Esophagus squamous epithelium (tissue), 5 donors: ENCODE measurements around the gene ZNF507. TPM values are rescaled to one million over a fixed set of nuclear protein-coding genes. Genes with fewer than 3 reads are reported as not detected.
"Not testable (repeated sequence)": the region's sequence is repeated elsewhere in the genome, so short reads cannot be mapped to it uniquely, and the experiment has no call there.

Experiments used
- DNase-seq: peaks from one replicate; lab custom pipeline; 2025; lab: John Stamatoyannopoulos, UW
- H3K27ac ChIP-seq, 4 donors: fragments of 200-600 bp; sonication (generic); one replicate each; pipeline ENCODE4 v1.5.1; 2016 to 2019; ENCODE audit warnings: mild to moderate bottlenecking in 1 of 4
- H3K27me3 ChIP-seq, 4 donors: fragments of 200-600 bp; sonication (generic); 1 replicate in 3 of 4; 2 replicates in 1 of 4; pipeline versions ENCODE4 v1.5.1 to v1.6.0; 2017 to 2021; ENCODE audit warnings: antibody characterized with exemption in 1 of 4
- H3K36me3 ChIP-seq, 3 donors: fragments of 200-600 bp; sonication (generic); one replicate each; pipeline ENCODE4 v1.5.1; 2016 to 2019
- H3K4me1 ChIP-seq, 3 donors: fragments of 200-600 bp; sonication (generic); one replicate each; pipeline ENCODE4 v1.5.1; 2017 to 2019
- H3K4me3 ChIP-seq, 4 donors: fragments of 200-600 bp; sonication (generic); 1 replicate in 3 of 4; 2 replicates in 1 of 4; pipeline ENCODE4 v1.5.1; 2016 to 2019; ENCODE audit warnings: mild to moderate bottlenecking in 2 of 4, moderate library complexity in 1 of 4
- H3K9me3 ChIP-seq, 3 donors: fragments of 200-600 bp; sonication (generic); one replicate each; pipeline ENCODE4 v1.5.1; 2016 to 2019
- POLR2A ChIP-seq, 4 donors: fragments of 450-650 bp; IDR thresholded peaks; one replicate each; pipeline ENCODE4 v1.6.1; 2017; ENCODE audit warnings: antibody characterized with exemption in 4 of 4, mild to moderate bottlenecking in 4 of 4, moderate library complexity in 3 of 4
- WGBS, 2 donors: methylation state at CpG; one replicate each; pipeline ENCODE4 v1.1.5; 2018; 5-methylcytosine and 5-hydroxymethylcytosine counted together
- intact Hi-C: fragments of 100-400 bp; cut with DNase I; formaldehyde crosslinking; loops from one replicate; pipeline ENCODE4 v1.15.0; 2022
- total RNA-seq, 4 donors: library from RNA; depleted of rRNA; stranded (reverse); fragments of >200 nt; gene quantifications; one replicate each; pipeline ENCODE4 v1.1.0, GENCODE V29; 2016
- TF ChIP-seq, protein P1 (sequence below), 6 experiments: fragments of 450-650 bp in 4 of 6; fragments of 200-600 bp in 2 of 6; sonication (generic) in 2 of 6; IDR thresholded peaks; one replicate each; pipeline ENCODE4 v1.5.1; 2016 to 2019; ENCODE audit warnings: antibody characterized with exemption in 6 of 6, mild to moderate bottlenecking in 4 of 6, moderate library complexity in 4 of 6
- donor health status: DM: yes; HTN: yes; CAD: no.

The ZNF507 gene
- total RNA-seq, 4 donors from 2014 or later, result 5.1 to 19.8 (median 9.3) TPM

- DNase-seq, result no peak
- WGBS, 2 donors, result 87 to 96% methylated on average over 5 of the region's 5 CpGs
- no peaks in the 10 kb centered on the region for H3K9me3 ChIP-seq
- H3K4me3 ChIP-seq, result no peak overlapping the region
- intact Hi-C loops, result no loop called here
- peaks cover 0 to 61% (median 0%) of the 10 kb centered on the region in 3 donors for H3K36me3 ChIP-seq
- no peaks in the 10 kb centered on the region for H3K27me3 ChIP-seq
- no peaks in the 10 kb centered on the region for H3K4me1 ChIP-seq
- TF ChIP-seq POLR2A (IDR thresholded peaks at IDR 0.05), result no peak
- TF ChIP-seq, protein P1, sequence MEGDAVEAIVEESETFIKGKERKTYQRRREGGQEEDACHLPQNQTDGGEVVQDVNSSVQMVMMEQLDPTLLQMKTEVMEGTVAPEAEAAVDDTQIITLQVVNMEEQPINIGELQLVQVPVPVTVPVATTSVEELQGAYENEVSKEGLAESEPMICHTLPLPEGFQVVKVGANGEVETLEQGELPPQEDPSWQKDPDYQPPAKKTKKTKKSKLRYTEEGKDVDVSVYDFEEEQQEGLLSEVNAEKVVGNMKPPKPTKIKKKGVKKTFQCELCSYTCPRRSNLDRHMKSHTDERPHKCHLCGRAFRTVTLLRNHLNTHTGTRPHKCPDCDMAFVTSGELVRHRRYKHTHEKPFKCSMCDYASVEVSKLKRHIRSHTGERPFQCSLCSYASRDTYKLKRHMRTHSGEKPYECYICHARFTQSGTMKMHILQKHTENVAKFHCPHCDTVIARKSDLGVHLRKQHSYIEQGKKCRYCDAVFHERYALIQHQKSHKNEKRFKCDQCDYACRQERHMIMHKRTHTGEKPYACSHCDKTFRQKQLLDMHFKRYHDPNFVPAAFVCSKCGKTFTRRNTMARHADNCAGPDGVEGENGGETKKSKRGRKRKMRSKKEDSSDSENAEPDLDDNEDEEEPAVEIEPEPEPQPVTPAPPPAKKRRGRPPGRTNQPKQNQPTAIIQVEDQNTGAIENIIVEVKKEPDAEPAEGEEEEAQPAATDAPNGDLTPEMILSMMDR (IDR thresholded peaks at IDR 0.05), result no peak
- H3K27ac ChIP-seq, result no peak overlapping the region
These were observed 70.3 kb downstream of the ZNF507 start for GRCh38 chr19:32415669-32416068.

- no peak overlapping the region for H3K27ac ChIP-seq
- WGBS, 2 donors, result 95 to 96% methylated on average over 8 of the region's 8 CpGs
- H3K4me3 ChIP-seq, result no peak overlapping the region
- intact Hi-C loops, result no loop called here
- no peak for TF ChIP-seq POLR2A (IDR thresholded peaks at IDR 0.05)
- TF ChIP-seq, protein P1 (IDR thresholded peaks at IDR 0.05), result no peak
- no peaks in the 10 kb centered on the region for H3K27me3 ChIP-seq
- DNase-seq, result no peak
- peaks cover 0 to 54% (median 0%) of the 10 kb centered on the region in 3 donors for H3K36me3 ChIP-seq
- no peaks in the 10 kb centered on the region for H3K4me1 ChIP-seq
- H3K9me3 ChIP-seq, result no peaks in the 10 kb centered on the region
These were observed 71.5 kb downstream of the ZNF507 start for GRCh38 chr19:32416749-32417456.

- DNase-seq, result no peak
- Histone ChIP-seq H3K27me3 (no peaks in the 10 kb centered on the region), H3K27ac (no peak overlapping the region), H3K4me1 (no peaks in the 10 kb centered on the region), H3K4me3 (no peak overlapping the region), H3K9me3 (no peaks in the 10 kb centered on the region), H3K36me3 (peaks cover 0 to 41% (median 0%) of the 10 kb centered on the region in 3 donors)
- TF ChIP-seq POLR2A (IDR thresholded peaks at IDR 0.05), result no peak
- TF ChIP-seq, protein P1 (IDR thresholded peaks at IDR 0.05), result no peak
- 79 to 88% methylated on average over 3 of the region's 3 CpGs for WGBS, 2 donors
- intact Hi-C loops, result no loop called here
These were observed 72.7 kb downstream of the ZNF507 start for GRCh38 chr19:32418155-32418554.

DNA sequence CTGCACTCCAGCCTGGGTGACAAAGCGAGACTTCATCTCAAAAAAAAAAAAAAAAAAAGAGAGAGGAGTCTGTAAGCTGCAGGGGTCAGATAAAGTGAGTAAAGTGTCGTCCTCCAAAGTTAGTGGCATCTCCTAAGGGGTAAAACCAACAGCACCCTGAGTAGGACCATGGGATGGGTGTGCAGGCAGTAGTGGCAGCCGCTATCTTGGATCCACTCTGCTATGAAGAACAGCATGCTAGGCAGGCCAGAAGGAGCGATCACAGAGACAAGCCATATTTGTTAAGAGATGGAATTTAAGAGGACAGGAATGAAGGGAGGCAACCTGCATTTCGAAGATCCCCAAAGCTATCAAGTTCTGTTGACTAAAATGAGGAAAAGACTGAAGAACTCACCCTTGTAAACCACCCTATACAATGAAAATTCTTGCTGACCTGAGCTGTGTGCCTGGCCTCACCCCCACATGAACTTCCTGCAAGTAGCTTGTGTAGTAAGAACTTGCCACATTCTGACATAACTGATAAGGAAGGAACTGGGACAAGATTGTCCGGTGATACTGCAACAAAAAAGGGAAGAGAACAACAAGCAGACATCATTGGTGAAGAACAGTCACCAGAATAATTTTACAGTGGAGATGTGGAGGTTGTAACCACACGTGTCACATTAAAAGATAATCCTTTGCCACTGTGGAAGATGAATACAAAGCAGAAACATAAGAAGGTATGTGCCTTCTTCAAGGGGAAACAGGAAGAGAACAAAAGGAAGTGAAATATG, 76.4 kb downstream of the ZNF507 start:
- Histone ChIP-seq H3K4me3 (no peak overlapping the region), H3K4me1 (no peaks in the 10 kb centered on the region), H3K9me3 (no peaks in the 10 kb centered on the region), H3K27ac (no peak overlapping the region), H3K36me3 (peaks cover 0 to 17% (median 0%) of the 10 kb centered on the region in 3 donors), H3K27me3 (no peaks in the 10 kb centered on the region)
- intact Hi-C loops, result no loop called here
- no peak for DNase-seq
- WGBS, 2 donors, result 73 to 76% methylated on average over 6 to 7 of the region's 7 CpGs
- no peak for TF ChIP-seq POLR2A (IDR thresholded peaks at IDR 0.05)

DNA sequence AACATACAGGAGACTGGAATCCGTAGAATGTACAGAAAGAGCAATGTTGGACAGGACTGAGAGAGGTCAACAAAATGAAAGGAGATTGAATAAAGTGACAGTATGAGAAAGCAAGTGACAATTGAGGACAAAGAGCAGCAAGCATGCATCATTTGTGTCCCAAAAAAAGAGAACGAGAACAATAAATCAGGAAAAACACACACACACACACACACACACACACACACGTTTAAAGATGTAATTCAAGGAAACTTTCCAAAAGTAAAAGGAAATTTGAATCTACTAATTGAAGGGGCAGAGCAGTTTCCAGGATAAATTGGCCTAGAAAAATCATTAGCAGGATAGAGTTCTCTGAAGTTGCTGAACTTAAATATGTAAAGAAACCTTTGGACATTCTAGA, 77.0 kb downstream of the ZNF507 start:
- H3K27ac ChIP-seq, result no peak overlapping the region

GRCh38 chr19:32423944-32424343, 78.5 kb downstream of the ZNF507 start:
- H3K4me3 ChIP-seq, DNase-seq, intact Hi-C loops, H3K4me1 ChIP-seq, H3K27ac ChIP-seq, H3K27me3 ChIP-seq, H3K9me3 ChIP-seq: not testable (repeated sequence)
- 77 to 89% methylated on average over 3 of the region's 3 CpGs for WGBS, 2 donors
- peaks cover 0 to 11% (median 0%) of the 10 kb centered on the region in 3 donors for H3K36me3 ChIP-seq

More for the DNA sequence above, 77.0 kb downstream of the ZNF507 start:
- H3K36me3 ChIP-seq, result peaks cover 0 to 11% (median 0%) of the 10 kb centered on the region in 3 donors
- no peaks in the 10 kb centered on the region for H3K4me1 ChIP-seq
- WGBS, 2 donors, result 54 to 67% methylated on average over 3 of the region's 3 CpGs
- intact Hi-C loops, result no loop called here
- no peak overlapping the region for H3K4me3 ChIP-seq
- TF ChIP-seq, protein P1 (IDR thresholded peaks at IDR 0.05), result no peak
- TF ChIP-seq POLR2A (IDR thresholded peaks at IDR 0.05), result no peak
- H3K27me3 ChIP-seq, result no peaks in the 10 kb centered on the region
- DNase-seq, result no peak
- H3K9me3 ChIP-seq, result no peaks in the 10 kb centered on the region
